GM18909 (cell line): ENCODE results near the gene MYO15B.
"Not testable (repeated sequence)": the region's sequence is repeated elsewhere in the genome, so short reads cannot be mapped to it uniquely, and the experiment has no call there.

Source experiments
- ATAC-seq: cut with Tn5 transposase; IDR thresholded peaks from one replicate; pipeline ENCODE4 v1.9.1; 2021; ENCODE audit warnings: mild to moderate bottlenecking; ENCODE audit not compliant: unreplicated experiment, poor library complexity

Gene MYO15B

GRCh38 chr17:75635610-75636202, 48.1 kb downstream of the MYO15B start:
- ATAC-seq: no peak

GRCh38 chr17:75636381-75637142, 49.0 kb downstream of the MYO15B start:
- no peak for ATAC-seq

- no peak for ATAC-seq
Measured at GRCh38 chr17:75637143-75637538, 49.5 kb downstream of the MYO15B start.

- no peak for ATAC-seq
Measured at GRCh38 chr17:75637551-75637950, 50.0 kb downstream of the MYO15B start.

- ATAC-seq: not testable (repeated sequence)
Measured at GRCh38 chr17:75638039-75638438, 50.4 kb downstream of the MYO15B start.

GRCh38 chr17:75638893-75639292, 51.3 kb downstream of the MYO15B start:
- ATAC-seq: no peak

GRCh38 chr17:75639327-75639726, 51.7 kb downstream of the MYO15B start:
- no peak for ATAC-seq

- no peak for ATAC-seq
Measured at GRCh38 chr17:75639771-75640555, 52.4 kb downstream of the MYO15B start.

- no peak for ATAC-seq
Measured at GRCh38 chr17:75640556-75641119, 53.0 kb downstream of the MYO15B start.

GRCh38 chr17:75641343-75641742, 53.7 kb downstream of the MYO15B start:
- ATAC-seq: no peak

GRCh38 chr17:75642182-75642783, 54.7 kb downstream of the MYO15B start:
- no peak for ATAC-seq

GRCh38 chr17:75642784-75643642, 55.4 kb downstream of the MYO15B start:
- no peak for ATAC-seq

GRCh38 chr17:75643643-75644017, 56.0 kb downstream of the MYO15B start:
- no peak for ATAC-seq

- ATAC-seq: no peak
Measured at GRCh38 chr17:75645501-75645888, 57.9 kb downstream of the MYO15B start.

GRCh38 chr17:75645889-75646637, 58.5 kb downstream of the MYO15B start:
- peak; percentile 75 for ATAC-seq

GRCh38 chr17:75646638-75646992, 59.0 kb downstream of the MYO15B start:
- no peak for ATAC-seq

GRCh38 chr17:75647061-75647460, 59.5 kb downstream of the MYO15B start:
- no peak for ATAC-seq

GRCh38 chr17:75647921-75648320, 60.3 kb downstream of the MYO15B start:
- ATAC-seq: no peak

- ATAC-seq: no peak
Measured at GRCh38 chr17:75649687-75650086, 62.1 kb downstream of the MYO15B start.
